ENCODE results near the gene RCOR2. TPM values are rescaled to one million over a fixed set of nuclear protein-coding genes. Genes with fewer than 3 reads are reported as not detected.

The RCOR2 gene
- total and polyA plus RNA-seq, 2 of the 13 experiments (the other 11 are each of a cell fraction or from before 2014, with no cell fraction given): 8.3 to 8.5 TPM

GRCh38 chr11:63939397-63939891 is 22.5 kb upstream of the RCOR2 start (continued):
- TF ChIP-seq ATF1 (CRISPR knock-in tag; IDR thresholded peaks at IDR 0.05): no peak
- no peak for TF ChIP-seq ZBTB10 (CRISPR knock-in tag; IDR thresholded peaks at IDR 0.05; ENCODE audit: borderline replicate concordance)
- no peak for TF ChIP-seq TSC22D2 (CRISPR knock-in tag; IDR thresholded peaks at IDR 0.05; ENCODE audit: borderline replicate concordance)
- TF ChIP-seq NR2F2 (IDR thresholded peaks at IDR 0.05; ENCODE audit: borderline replicate concordance, low read depth): 0 out of 2 replicates have a peak, but pooled peaks have one; percentile 2
- TF ChIP-seq ZNF280B (CRISPR knock-in tag; IDR thresholded peaks at IDR 0.05; ENCODE audit: borderline replicate concordance): no peak
- TF ChIP-seq AHDC1 (CRISPR knock-in tag; IDR thresholded peaks at IDR 0.05; ENCODE audit: borderline replicate concordance): no peak
- TF ChIP-seq FOXK1 (CRISPR knock-in tag; IDR thresholded peaks at IDR 0.05; ENCODE audit: borderline replicate concordance, low read depth): no peak
- no peak for TF ChIP-seq HMGXB3 (CRISPR knock-in tag; IDR thresholded peaks at IDR 0.05; ENCODE audit: borderline replicate concordance)
- no peak for TF ChIP-seq HNRNPLL (IDR thresholded peaks at IDR 0.05; ENCODE audit: low read depth, low read length, poor library complexity, severe bottlenecking)
- no peak for TF ChIP-seq PCBP1 (IDR thresholded peaks at IDR 0.05; ENCODE audit: borderline replicate concordance, low read depth, low read length)
- no peak for TF ChIP-seq ZNF503 (CRISPR knock-in tag; IDR thresholded peaks at IDR 0.05)
- no peak for TF ChIP-seq ZC3H13 (CRISPR knock-in tag; IDR thresholded peaks at IDR 0.05)

Measured in HepG2 (cell line).